IPS-NIHi7 (cell line): ENCODE data around the gene UBE2E1.
A peak's percentile ranks its signal among the peaks of the same experiment; 100 is the strongest.

Experiments used
- DNase-seq: peaks from one replicate; pipeline ENCODE4 v3.0.0; 2012; ENCODE audit warnings: mixed read lengths; ENCODE audit errors: extremely low spot score

The UBE2E1 gene

DNA sequence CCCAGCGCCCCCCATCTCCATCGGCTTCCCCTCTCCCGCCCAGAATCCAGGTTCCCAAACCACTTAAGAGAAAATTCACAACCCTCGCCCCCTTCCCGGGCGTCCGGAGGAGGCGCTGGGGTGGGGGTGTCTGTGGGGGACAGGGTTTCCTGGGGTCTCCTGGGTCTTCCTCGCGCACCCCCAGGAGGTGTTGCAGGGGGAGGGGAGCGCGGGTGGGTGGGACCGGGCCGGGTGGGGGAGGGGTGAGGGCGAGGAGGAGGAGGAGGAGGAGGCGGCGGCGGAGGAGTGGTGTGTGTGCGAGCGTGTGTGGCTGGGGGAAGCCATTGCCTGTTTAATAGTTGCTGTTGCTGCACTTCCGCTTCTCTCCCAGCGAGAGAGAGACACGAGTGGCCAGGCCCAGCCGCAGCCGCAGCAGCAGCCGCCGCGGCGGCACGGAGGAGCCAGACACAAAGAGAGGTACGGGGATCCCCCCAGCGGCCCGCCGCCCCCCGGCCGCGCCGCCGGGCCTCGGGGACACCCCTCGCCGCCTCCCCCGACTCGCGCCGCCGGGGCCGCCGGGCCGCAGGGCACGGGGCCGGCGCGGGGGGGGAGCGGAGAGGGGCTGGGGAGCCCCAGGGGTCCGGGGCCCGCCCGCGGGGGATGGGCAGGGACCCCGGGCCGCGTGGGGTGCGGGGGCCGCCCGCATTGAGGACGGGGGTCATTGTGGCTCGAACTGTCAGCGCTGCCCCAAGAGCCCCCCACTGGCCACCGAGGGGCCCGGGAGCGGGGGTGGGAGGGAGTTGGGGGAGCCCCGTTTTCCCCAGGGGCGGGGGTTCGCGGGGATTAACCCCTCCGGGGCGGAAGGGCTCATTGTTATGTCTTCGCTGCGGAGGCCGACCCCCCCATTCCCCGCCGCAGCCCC, at the start of gene UBE2E1:
TSS of gene UBE2E1 (plus strand) at position 323 of the 901 bp plus-strand sequence. CDS start 1,315 bp downstream, outside the sequence.
- peak; percentile 59 for DNase-seq

DNA sequence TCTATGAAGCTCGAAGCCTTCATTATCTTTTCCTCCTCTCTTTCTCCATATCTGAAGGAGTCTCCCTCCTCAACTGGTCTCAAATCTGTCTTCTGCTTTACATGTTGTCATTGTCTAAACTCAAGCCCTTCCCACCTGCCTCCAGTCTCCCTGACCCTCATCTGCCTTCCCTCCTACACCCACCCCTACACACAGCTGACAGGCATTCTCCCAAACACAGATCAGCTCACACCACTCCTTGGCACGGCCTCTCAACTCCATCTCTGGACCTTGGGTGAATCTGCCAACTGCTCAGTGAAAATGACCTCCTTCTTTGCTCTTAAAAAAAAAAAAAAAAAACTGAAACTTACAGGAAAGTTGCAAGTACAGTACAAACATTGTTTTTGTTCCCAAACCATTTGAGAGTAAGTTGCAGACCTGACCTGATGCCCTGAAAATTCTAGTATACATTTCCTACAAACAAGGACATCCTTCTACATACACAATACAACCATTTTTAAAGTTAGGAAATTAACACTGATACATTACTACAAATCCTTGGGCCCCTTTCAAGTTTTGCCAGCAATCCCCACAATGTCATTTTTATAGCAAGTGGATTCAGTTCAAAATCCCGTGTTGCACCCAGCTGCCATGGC, 49.4 kb upstream of the UBE2E1 start:
- DNase-seq = no peak

DNA sequence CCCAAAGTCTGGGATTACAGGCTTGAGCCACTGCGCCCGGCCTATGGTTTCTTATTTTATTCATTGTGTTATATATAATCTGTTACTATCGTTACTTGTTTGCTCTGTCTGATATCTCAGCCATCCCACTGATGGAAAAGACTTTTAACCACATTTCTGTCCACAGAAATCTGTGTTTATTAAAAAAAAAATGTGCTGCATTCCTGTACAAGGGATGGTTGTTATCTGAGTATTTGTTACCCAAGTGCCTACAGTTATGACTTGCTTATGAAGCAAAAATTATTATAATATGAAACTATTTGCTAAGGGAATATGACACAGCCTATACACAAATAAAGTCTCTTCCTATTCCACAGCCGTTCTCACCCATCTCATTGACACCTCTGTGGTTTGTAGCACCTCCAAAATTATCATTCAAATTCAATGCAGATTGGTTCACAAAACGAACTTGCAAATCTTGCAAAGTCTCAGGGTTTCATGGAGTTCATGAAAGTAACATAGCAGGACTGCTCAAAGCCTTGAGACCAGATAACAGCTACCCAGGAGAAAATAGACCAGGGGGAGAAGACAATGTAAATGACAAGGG, 47.4 kb upstream of the UBE2E1 start:
- DNase-seq = no peak

DNA sequence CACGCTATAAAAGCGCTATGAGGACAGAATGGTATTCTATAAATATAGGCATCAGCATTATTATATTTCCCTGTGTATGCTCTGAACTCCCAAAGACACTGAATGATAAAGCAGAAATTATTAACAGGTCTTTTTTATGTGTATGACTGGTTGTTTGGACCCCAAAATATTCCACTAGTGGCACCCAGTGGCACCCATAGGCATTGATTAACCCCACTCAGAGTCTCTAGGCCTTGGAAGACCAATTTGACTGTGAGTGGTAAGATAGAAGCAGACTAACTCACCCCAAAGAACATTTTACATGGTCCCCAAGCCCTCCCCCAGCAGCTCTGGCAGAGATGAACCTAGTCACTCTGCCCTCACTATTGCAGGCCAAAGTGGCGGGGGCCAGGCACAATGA, 45.4 kb upstream of the UBE2E1 start:
- no peak for DNase-seq

DNA sequence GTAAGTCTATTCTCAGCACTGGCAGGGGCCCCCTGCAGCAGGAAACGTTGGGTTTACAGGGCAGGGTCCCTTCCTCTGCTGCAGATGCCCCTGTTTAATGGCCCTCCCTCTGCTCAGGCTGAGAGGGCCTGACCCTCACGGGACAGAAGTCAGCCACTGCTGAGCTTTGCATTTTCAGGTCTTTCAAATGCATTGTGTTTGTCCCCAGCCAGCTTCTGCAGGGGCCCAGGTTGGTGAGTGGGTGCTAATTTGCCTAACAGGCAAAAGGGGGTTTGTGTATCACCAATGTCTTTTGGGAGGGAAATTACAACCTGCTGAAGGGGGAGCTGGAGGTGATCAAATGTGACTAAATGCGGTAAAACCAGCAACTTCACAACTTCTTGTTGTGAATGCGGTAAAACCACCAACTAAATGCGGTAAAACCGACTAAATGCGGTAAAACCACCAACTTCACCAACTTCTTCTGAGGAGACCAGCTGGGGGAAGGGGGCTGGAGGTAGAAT, 44.8 kb upstream of the UBE2E1 start:
- peak; percentile 46 for DNase-seq

DNA sequence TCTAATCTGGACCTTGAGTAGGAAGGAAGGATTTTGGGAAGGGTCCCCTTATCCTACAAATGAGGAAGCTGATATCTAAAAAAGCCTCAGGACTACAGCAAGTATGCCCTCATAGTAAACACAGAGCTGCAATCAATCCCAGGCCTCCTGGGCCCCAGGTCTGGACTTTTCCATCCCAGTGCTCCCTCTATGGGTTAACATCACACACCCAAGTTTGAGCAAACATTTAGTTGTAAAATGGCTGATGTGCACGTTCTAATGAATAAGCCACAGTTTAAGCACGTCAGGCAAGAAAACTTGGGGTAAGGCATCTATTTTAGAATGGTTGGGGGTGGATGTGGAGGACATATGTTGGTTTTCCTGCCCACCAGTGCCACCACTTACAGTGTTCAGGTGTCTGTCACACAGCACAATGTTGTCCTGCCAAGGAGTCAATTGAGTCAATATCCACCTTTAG, 44.3 kb upstream of the UBE2E1 start:
- DNase-seq = peak; percentile 78

DNA sequence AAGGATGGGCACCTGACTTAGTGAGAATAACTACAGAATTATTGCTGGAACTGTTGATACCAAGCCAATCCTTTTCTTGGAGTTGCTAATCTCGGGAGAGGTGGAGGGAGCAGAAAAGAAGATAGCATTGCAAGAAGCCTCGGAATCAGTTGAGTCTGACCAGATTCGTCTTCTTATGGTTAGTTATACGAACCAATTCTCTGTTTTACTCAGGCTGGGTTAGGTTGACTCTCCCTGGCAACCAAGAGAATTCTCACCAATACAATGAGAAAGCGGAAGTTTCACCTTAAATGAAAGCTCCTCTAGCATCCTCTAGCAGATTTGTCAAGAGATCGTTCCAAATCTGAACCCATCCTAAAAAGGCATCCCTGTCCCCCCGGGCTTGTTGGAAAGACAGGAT, 43.5 kb upstream of the UBE2E1 start:
- DNase-seq = no peak

DNA sequence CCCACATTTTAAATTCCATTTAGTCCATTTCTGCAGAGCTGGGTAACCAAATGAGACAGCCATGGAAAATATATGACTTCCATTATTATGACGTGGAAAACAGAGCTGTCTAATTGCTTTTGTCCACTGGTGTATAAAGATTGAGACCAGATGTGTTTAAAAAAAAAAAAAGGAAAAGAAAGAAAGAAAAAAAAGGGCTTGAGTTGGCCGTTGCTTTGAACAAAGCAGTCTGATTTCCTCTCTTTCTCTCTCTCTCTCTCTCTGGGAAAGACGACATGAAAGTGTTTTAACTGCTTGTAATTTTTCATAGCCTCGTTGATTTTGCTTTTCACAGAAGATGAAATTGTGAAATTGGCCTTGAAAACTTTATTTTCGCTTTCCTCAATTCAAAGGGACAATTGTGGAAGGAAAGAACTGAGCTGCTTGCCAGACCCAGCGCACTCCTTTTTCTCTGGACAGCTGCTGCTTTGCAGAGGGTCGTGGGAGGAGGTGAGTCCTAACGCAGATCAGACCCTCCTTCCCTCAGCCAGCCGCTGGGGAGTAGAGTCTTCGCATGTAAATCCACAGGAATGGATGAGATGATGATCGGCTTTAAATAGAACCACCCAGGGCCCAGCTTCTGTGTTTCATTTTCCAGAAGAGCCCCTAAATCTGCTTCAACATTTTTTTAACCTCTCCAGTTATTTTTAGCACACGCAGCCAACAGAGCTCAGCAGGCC, 42.8 kb upstream of the UBE2E1 start:
- no peak for DNase-seq

DNA sequence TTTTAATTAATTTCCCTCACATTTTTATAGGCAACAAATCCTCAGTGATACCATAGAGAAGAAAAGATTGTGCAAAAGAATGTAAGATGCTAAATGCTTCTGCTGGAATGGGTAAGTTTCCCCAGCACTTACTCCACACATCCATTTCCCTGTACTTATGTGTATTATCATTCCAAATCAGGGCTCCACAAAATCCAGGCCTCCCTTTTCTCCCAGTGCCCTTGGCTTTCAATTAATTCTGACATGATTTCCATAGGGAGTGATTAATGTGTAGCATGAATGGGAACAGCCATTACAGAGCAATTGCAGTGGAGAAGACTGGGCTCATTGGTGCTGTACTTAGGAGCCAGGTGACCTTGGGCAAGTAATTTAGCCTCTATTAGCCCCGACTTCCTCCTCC, 41.3 kb upstream of the UBE2E1 start:
- DNase-seq = no peak

DNA sequence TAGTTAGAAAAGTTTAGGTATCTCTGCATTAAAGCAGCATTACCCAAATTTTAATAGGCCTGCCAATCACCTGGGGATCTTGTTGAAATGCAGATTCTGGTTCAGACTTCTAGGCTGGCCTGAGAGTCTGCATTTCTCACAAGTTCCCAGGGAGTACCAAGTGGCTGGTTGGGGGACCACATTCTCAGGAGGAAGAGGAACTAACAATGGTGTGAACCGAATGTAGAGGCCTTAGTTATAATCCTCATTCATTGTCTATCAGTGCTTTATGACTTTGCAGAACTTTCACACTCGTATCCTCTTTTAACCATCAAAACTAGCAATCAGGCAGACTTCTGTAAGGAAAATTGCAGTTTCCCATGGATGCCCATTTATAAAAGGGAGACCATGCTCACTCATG, 38.2 kb upstream of the UBE2E1 start:
- no peak for DNase-seq

DNA sequence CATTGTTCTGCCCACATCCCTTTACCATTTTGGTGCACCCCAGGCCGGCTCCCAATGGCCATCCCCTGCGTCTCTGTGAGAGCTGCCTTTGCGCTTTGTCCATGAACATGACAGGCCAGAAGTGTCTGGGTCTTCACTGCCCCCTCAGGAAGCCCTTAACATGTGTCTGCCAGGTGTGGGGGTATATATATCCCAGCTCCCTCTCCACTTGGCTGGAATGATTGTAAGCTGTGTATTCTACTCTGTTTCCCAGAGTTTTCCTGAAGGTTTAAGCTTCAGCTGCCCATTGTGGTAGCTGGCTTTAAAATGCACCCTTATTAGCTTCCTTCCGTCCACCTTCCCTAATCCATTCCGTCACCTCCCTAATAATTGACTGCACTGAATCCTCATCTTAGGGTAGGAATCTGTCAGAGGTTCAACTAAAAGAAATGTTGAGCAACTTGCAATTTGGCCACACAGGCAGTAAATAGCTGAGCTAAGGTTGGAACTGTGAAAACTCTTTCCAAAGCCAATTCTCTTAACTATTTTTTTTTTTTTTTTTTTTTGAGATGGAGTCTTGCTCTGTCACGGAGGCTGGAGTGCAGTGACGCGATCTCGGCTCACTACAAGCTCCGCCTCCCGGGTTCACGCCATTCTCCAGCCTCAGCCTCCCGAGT, 30.4 kb upstream of the UBE2E1 start:
- no peak for DNase-seq

DNA sequence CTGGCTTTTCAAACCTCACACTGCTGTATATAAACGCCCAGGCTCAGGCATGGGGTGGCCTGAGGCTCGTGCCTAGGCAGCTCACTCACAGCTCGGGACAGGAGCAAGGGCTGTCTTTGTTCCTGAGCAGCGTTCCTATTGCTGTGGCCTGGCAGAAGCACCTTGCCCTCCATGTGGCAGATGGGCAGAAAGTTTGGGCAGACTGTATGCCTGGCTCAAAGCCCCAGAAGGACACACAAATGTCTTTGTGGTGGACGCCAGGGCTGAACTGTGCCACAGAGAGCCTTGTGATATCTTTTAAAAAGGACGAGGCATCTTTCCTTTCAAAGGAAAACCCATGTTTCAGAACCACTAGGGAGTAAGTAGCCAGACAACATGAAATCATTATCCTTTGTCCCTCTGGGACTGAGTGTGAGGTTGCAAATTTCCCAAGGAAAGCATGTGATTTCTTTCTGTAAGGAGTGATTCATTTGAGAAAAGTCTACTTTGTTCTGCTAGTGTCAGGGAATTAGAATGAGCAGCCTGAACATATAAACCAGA, 29.3 kb upstream of the UBE2E1 start:
- DNase-seq = no peak

DNA sequence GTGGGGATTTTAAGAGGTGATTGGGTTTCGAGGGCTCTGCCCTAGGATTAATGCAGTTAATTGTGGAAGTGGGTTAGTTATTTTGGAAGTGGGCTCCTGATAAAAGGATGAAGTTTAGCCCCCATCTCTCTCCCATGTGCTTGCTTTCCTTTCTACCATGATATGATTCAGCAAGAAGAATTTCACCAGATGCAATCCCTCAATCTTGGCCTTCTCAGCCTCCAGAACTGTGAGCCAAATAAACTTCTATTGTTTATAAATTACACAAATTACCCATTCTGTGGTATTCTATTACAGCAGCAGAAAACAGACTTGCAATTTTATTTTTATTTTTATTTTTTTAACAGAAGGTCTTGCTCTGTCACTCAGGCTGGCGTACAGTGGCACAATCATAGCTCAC, 27.3 kb upstream of the UBE2E1 start:
- DNase-seq = no peak

DNA sequence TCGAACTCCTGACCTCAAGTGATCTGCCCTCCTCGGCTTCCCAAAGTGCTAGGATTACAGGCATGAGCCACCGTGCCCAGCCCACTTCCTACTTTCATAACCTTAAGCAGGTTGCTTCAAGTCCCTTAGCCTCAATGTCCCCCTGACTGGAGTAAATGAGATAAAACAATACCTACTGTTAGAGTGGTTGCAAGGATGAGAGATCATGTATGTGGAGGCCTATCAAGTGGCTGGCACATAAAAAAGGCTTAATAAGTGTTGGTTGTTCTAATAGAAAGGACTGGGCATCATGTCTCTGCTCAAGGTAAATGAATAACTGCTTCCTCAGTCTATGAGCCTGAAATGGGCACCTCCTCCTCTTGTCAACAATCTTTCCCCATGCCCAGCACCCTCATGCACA, 25.9 kb upstream of the UBE2E1 start:
- DNase-seq = no peak

DNA sequence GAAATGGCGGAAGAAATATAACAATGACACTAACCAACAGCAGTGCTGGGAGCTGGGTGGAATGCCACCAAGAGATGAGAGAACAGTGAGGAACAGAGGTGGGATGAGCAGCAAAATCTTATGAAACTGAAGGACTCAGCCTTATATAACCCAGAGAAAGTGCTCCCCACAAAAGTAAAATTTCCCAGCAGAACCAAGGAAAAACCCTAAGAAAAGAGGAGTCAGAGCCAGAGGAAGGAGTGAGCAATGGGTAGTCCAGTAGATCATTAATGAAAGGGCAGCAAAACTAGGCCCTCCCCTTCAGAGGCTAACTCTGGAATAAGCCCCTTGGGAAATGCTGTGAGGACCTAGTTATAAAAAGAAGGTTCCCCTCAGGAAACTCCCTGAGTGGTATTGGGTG, 24.7 kb upstream of the UBE2E1 start:
- no peak for DNase-seq

DNA sequence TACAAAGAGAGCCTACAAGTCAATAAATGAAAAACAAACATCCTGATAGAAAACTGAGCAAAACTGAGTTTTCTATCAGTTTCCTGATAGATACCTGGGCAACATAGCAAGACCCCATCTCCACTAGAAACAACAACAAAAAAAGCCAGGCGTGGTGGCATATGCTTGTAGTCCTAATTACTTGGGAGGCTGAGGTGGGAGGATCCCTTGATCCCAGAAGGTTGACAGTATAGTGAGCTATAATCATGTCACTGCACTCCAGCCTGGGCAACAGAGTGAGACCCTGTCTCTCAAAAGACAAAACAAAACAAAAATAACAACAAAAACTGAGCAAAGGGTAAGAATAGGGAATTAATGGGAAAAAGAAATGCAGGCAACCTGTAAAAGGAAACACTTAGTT, 23.9 kb upstream of the UBE2E1 start:
- no peak for DNase-seq

DNA sequence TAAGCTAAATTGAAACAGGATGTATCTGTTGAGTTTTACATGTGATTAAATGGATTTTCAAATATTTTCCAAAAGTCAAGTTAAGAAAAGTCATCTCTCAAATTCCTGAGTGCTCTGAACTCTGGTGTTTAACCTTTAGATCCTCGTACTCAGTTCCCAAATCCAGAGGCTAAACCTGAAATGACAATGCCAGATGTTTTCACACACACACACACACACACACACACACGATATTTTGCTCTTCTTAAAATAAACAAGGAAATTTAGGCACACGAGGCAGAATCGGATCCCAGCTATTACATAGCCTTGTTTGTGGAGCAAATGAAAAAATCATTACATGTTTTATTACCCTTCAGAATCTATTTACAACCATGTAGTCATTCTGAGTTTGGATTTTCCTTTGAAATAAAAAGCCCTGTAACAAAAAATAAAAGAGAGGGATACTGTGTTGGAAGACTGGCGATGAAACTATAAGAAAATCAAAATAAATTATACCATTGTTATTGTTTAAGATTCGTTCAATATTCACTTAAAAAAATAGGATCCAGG, 20.6 kb upstream of the UBE2E1 start:
- DNase-seq = no peak

DNA sequence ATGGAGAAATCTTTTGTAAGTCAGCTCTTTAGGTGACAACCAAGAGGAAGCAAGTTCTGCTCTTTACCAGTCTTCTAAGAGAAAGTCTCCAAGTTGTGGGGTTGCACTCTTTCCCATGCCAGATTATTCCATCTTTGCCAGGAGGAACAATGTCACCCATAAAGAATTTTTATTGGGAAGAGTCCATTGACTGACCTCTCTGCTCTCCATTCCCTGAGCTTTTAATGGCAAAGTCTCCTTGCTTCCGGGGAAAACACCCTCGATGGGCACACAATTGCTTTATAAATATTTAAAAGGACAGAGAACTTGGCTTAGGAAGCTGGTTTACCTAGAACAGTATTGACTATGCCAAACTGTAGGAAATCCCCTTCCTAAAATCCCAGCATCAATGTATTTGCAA, 19.9 kb upstream of the UBE2E1 start:
- no peak for DNase-seq

DNA sequence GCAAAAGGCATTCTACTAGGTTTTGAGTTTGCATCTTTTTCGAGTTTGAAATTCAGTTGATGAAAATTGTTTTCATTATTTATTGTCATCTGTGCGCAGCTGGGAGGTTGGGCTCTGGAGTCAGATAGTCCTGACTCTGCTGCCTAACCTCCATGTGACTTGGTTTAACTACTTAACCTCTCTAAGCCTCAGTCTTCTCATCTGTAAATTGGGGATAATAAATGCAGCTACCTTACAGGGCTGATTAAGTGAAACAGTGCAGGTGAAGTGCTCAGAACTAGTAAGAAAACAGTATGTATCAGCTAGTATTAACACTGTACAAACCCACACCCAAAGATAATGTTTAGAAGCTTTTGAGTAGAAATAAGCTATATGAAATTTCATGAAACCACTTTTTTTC, 14.1 kb upstream of the UBE2E1 start:
- DNase-seq = no peak

DNA sequence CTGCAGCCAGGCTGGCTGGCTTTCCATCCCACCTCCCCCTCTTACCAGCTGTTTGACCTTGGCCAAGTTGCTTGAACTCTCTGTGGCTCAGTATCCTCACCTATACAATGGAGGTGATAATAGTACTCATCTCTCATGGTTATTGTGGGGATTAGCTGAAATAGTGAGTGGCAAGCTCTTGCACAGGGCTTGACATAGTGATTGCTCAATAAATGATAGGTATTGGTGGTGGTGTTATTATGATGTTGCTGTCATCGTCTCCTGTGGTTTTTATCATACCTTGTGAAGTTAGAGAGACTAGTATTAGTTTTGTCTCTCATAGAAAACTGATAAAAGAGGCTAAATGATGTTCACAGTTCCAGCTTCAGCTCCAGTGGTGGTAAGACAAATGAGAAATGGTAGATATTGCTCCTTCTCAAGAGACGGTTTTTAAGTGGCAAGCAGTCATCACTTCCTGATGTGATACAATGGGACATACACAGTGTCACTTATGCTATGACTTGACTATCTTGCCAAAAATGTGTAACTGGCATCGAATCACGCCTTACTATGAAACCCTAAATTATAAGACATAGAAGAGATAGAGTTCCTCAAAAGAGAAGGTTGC, 12.1 kb upstream of the UBE2E1 start:
- no peak for DNase-seq
